ENCODE data around the gene SAMD4B.

The SAMD4B gene

GRCh38 chr19:39385629-39386411 lies 43.6 kb downstream of the SAMD4B start:
- Histone ChIP-seq H3K27me3 (replicated peaks; ENCODE audit: control insufficient read depth, insufficient read depth, low read length) (no peaks in the 10 kb centered on the region), H3K36me3 (ENCODE audit: control insufficient read depth, insufficient read depth, low read length) (peaks cover 29% of the 10 kb centered on the region), H3K4me3 (replicated peaks; ENCODE audit: low read depth, low read length) (no peak overlapping the region)
- no peak for DNase-seq (ENCODE audit: extremely low read depth, insufficient read length)
- TF ChIP-seq, protein P1, sequence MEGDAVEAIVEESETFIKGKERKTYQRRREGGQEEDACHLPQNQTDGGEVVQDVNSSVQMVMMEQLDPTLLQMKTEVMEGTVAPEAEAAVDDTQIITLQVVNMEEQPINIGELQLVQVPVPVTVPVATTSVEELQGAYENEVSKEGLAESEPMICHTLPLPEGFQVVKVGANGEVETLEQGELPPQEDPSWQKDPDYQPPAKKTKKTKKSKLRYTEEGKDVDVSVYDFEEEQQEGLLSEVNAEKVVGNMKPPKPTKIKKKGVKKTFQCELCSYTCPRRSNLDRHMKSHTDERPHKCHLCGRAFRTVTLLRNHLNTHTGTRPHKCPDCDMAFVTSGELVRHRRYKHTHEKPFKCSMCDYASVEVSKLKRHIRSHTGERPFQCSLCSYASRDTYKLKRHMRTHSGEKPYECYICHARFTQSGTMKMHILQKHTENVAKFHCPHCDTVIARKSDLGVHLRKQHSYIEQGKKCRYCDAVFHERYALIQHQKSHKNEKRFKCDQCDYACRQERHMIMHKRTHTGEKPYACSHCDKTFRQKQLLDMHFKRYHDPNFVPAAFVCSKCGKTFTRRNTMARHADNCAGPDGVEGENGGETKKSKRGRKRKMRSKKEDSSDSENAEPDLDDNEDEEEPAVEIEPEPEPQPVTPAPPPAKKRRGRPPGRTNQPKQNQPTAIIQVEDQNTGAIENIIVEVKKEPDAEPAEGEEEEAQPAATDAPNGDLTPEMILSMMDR (IDR thresholded peaks at IDR 0.05; ENCODE audit: insufficient read depth, low read length, poor library complexity, severe bottlenecking): no peak

- TF ChIP-seq, protein P1 (IDR thresholded peaks at IDR 0.05; ENCODE audit: insufficient read depth, low read length, poor library complexity, severe bottlenecking): no peak
- H3K4me3 ChIP-seq (replicated peaks; ENCODE audit: low read depth, low read length): no peak overlapping the region
- H3K27me3 ChIP-seq (replicated peaks; ENCODE audit: control insufficient read depth, insufficient read depth, low read length): no peaks in the 10 kb centered on the region
- H3K36me3 ChIP-seq (ENCODE audit: control insufficient read depth, insufficient read depth, low read length): peaks cover 25% of the 10 kb centered on the region
- DNase-seq (ENCODE audit: extremely low read depth, insufficient read length): no peak
Measured at GRCh38 chr19:39386557-39386956, 44.3 kb downstream of the SAMD4B start.

GRCh38 chr19:39388657-39389056 lies 46.4 kb downstream of the SAMD4B start:
- TF ChIP-seq, protein P1 (IDR thresholded peaks at IDR 0.05; ENCODE audit: insufficient read depth, low read length, poor library complexity, severe bottlenecking): no peak
- DNase-seq (ENCODE audit: extremely low read depth, insufficient read length): no peak
- no peaks in the 10 kb centered on the region for H3K27me3 ChIP-seq (replicated peaks; ENCODE audit: control insufficient read depth, insufficient read depth, low read length)
- H3K36me3 ChIP-seq (ENCODE audit: control insufficient read depth, insufficient read depth, low read length): peaks cover 20% of the 10 kb centered on the region
- no peak overlapping the region for H3K4me3 ChIP-seq (replicated peaks; ENCODE audit: low read depth, low read length)

DNA sequence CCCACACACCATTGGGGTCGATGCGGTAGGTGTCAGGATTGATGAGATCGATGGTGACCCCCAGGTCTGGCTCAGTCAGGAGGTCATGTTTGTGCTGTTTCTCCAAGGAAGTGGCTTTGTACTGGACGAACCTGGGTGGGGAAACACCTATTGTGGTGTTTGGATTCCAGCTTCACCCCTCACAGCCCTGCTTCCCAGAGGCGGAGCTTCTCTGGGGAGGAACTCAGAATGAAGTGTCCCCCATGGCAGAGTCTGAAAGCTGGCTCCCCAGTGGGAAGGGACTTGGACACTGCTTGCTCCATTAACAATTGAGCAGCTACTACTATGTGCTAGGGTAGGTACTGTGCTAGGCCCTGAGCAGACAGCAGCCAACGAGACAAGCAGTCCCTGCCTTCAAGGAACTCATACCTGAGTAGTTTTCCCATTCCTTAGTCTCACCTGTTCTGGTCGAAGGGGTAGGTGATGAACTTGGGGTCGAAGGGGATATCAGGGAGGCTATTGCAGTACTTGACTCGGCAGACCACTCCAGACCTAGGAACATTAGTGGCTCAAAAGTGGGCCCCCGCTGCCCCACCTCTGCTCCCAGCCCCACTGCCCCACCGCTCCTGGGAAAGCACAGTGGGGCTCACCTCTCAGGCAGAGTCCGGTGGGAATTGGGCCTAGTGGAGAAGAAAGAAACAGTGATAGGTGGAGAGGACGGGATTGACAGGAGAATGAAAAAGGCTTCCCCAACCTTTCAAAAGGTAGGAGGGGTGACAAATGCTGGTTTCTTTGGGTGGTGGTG lies 47.6 kb downstream of the SAMD4B start:
- Histone ChIP-seq H3K4me3 (replicated peaks; ENCODE audit: low read depth, low read length) (peak overlapping the region; percentile 84), H3K27me3 (replicated peaks; ENCODE audit: control insufficient read depth, insufficient read depth, low read length) (no peaks in the 10 kb centered on the region), H3K36me3 (ENCODE audit: control insufficient read depth, insufficient read depth, low read length) (peaks cover 21% of the 10 kb centered on the region)
- TF ChIP-seq, protein P1 (IDR thresholded peaks at IDR 0.05; ENCODE audit: insufficient read depth, low read length, poor library complexity, severe bottlenecking): no peak
- DNase-seq (ENCODE audit: extremely low read depth, insufficient read length): no peak

DNA sequence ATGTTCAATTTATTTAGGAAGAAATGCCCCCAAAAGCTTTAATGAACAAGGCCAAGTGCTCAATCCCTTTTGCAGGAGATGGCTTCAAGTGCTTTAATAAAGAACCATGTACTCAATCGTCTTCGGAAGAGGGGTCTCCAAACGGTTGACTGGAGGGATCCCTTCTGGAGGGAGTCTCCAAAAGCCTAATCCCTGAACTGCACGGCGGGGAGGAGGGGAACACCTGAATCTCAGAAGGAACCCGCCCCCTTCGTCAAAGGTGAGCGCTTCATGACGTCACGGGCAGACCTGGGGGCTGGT lies 48.2 kb downstream of the SAMD4B start:
- Histone ChIP-seq H3K36me3 (ENCODE audit: control insufficient read depth, insufficient read depth, low read length) (peaks cover 17% of the 10 kb centered on the region), H3K27me3 (replicated peaks; ENCODE audit: control insufficient read depth, insufficient read depth, low read length) (no peaks in the 10 kb centered on the region), H3K4me3 (replicated peaks; ENCODE audit: low read depth, low read length) (peak overlapping the region; percentile 84)
- TF ChIP-seq, protein P1 (IDR thresholded peaks at IDR 0.05; ENCODE audit: insufficient read depth, low read length, poor library complexity, severe bottlenecking): no peak
- DNase-seq (ENCODE audit: extremely low read depth, insufficient read length): no peak

Measured in GM06990 (cell line).